ENCODE results near the gene HEPACAM.

The HEPACAM gene

DNA sequence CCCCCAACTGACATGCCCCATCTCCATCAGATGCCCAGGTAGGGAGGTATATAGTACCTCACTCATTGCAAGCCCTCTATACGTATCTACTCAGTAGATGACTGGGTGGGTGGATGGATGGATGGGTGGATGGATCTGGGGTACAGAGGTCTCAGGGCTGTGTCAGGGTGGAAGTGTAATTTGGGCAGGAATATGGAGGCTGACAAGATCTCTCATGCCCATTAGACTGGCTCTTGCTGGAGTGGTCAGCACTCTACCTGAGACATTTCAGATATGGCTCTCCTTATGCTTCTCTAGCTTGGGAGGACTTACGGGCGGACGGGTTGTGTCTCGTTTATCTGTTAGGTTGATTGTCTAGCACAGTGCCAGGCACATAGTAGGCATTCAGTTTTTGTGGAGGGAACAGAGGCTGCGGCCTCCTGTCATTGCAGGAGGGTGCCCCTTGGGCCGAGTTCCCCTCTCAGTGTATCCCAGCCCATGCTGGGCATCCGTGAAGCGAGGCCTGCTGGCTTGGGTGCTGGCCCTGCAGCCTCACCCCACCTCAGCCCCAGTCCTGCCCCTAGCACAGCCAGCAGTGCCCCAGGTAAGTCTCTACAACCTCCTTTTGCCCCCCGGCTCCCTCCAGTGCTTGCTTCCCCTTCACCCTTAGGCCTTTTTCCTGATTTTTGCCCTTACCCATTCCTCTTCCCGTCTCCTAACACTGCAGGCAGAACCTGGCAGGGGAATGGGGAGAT lies 56.9 kb downstream of the HEPACAM start:
- Histone ChIP-seq H4K20me1 (ENCODE audit: insufficient read depth, low read length) (no peaks in the 10 kb centered on the region; the same call in 1 of the 2 replicates), H3K4me1 (ENCODE audit: insufficient read depth, low read length) (no peaks in the 10 kb centered on the region), H3K9ac (ENCODE audit: low read depth, low read length) (no peak overlapping the region), H3K4me2 (ENCODE audit: insufficient read depth, low read length) (no peak overlapping the region), H3K4me3 (ENCODE audit: low read depth in 1 of 2, low read length in 2 of 2) (no peak overlapping the region), H3K9me3 (ENCODE audit: insufficient read depth, low read length, severe bottlenecking) (no peaks in the 10 kb centered on the region), H3K36me3 (ENCODE audit: insufficient read depth, low read length) (no peaks in the 10 kb centered on the region), H3K27me3 (ENCODE audit: insufficient read depth, low read length, poor library complexity) (no peaks in the 10 kb centered on the region), H2AFZ (ENCODE audit: low read depth, low read length) (no peak overlapping the region), H3K79me2 (ENCODE audit: insufficient read depth, low read length) (no peaks in the 10 kb centered on the region), H3K27ac (ENCODE audit: low read length) (no peak overlapping the region)
- TF ChIP-seq EZH2 (IDR thresholded peaks at IDR 0.05; ENCODE audit: borderline replicate concordance, low read depth, low read length, severe bottlenecking): no peak
- TF ChIP-seq, protein P1, sequence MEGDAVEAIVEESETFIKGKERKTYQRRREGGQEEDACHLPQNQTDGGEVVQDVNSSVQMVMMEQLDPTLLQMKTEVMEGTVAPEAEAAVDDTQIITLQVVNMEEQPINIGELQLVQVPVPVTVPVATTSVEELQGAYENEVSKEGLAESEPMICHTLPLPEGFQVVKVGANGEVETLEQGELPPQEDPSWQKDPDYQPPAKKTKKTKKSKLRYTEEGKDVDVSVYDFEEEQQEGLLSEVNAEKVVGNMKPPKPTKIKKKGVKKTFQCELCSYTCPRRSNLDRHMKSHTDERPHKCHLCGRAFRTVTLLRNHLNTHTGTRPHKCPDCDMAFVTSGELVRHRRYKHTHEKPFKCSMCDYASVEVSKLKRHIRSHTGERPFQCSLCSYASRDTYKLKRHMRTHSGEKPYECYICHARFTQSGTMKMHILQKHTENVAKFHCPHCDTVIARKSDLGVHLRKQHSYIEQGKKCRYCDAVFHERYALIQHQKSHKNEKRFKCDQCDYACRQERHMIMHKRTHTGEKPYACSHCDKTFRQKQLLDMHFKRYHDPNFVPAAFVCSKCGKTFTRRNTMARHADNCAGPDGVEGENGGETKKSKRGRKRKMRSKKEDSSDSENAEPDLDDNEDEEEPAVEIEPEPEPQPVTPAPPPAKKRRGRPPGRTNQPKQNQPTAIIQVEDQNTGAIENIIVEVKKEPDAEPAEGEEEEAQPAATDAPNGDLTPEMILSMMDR (IDR thresholded peaks at IDR 0.05; ENCODE audit: borderline replicate concordance, extremely low read depth, low read length, poor library complexity, severe bottlenecking): no peak
- DNase-seq (no peak), ATAC-seq (ENCODE audit: insufficient read depth, low read depth) (no peak)

DNA sequence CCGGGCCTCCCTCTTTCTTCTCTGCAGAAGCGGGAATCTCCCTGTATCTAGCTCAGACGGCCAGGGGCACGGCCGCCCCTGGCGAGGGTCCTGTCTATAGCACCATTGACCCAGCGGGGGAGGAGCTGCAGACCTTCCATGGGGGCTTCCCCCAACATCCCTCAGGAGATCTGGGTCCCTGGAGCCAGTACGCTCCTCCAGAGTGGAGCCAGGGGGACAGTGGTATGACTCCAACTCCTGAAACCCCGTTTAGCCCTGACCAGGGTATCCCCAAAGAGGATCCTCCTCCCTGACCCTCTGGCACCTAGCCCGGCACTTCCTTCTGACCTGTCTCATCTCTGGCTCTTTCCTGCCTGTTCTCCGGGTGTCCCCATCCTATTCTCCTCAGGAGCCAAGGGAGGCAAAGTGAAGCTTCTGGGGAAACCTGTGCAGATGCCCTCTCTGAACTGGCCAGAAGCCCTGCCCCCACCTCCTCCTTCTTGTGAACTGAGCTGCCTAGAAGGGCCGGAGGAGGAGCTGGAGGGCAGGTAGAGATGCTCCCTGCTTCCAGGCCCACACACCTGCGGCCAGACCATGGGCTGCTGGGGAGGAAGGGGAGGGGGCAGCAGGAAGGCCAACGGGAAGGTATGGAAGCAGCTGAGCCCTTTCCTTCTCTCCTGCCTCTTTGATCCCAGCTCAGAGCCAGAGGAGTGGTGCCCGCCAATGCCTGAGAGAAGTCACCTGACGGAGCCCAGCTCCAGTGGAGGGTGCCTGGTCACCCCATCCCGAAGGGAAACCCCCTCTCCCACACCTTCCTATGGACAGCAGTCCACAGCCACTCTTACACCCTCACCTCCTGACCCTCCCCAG lies 57.7 kb downstream of the HEPACAM start:
- no peak overlapping the region for H3K27ac ChIP-seq (ENCODE audit: low read length)
- no peaks in the 10 kb centered on the region for H3K27me3 ChIP-seq (ENCODE audit: insufficient read depth, low read length, poor library complexity)
- H4K20me1 ChIP-seq (ENCODE audit: insufficient read depth, low read length): no peaks in the 10 kb centered on the region; the same call in 1 of the 2 replicates
- H3K4me2 ChIP-seq (ENCODE audit: insufficient read depth, low read length): no peak overlapping the region
- DNase-seq: no peak
- no peaks in the 10 kb centered on the region for H3K36me3 ChIP-seq (ENCODE audit: insufficient read depth, low read length)
- TF ChIP-seq, protein P1 (IDR thresholded peaks at IDR 0.05; ENCODE audit: borderline replicate concordance, extremely low read depth, low read length, poor library complexity, severe bottlenecking): no peak
- TF ChIP-seq EZH2 (IDR thresholded peaks at IDR 0.05; ENCODE audit: borderline replicate concordance, low read depth, low read length, severe bottlenecking): no peak
- H2AFZ ChIP-seq (ENCODE audit: low read depth, low read length): no peak overlapping the region
- no peak overlapping the region for H3K4me3 ChIP-seq (ENCODE audit: low read depth in 1 of 2, low read length in 2 of 2)
- no peak for ATAC-seq (ENCODE audit: insufficient read depth, low read depth)
- no peak overlapping the region for H3K9ac ChIP-seq (ENCODE audit: low read depth, low read length)
- H3K4me1 ChIP-seq (ENCODE audit: insufficient read depth, low read length): no peaks in the 10 kb centered on the region
- no peaks in the 10 kb centered on the region for H3K9me3 ChIP-seq (ENCODE audit: insufficient read depth, low read length, severe bottlenecking)
- no peaks in the 10 kb centered on the region for H3K79me2 ChIP-seq (ENCODE audit: insufficient read depth, low read length)

DNA sequence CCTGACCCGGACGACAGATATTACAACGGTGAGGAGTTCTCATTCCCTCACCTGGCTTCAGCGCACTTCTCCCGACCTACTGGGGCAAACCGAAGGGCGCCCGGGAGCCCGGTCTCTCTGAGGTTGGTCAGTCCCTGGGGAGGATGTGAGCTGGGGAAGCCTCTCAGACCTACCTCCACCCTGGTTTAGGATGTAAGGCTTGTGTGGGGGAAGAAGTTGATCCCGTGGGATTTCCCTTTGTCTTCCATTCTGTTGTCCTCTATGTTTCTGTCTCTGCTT lies 58.3 kb downstream of the HEPACAM start:
- no peaks in the 10 kb centered on the region for H3K27me3 ChIP-seq (ENCODE audit: insufficient read depth, low read length, poor library complexity)
- no peak overlapping the region for H3K9ac ChIP-seq (ENCODE audit: low read depth, low read length)
- no peak for TF ChIP-seq EZH2 (IDR thresholded peaks at IDR 0.05; ENCODE audit: borderline replicate concordance, low read depth, low read length, severe bottlenecking)
- TF ChIP-seq, protein P1 (IDR thresholded peaks at IDR 0.05; ENCODE audit: borderline replicate concordance, extremely low read depth, low read length, poor library complexity, severe bottlenecking): no peak
- no peaks in the 10 kb centered on the region for H3K9me3 ChIP-seq (ENCODE audit: insufficient read depth, low read length, severe bottlenecking)
- no peaks in the 10 kb centered on the region for H3K4me1 ChIP-seq (ENCODE audit: insufficient read depth, low read length)
- H3K79me2 ChIP-seq (ENCODE audit: insufficient read depth, low read length): no peaks in the 10 kb centered on the region
- no peak overlapping the region for H2AFZ ChIP-seq (ENCODE audit: low read depth, low read length)
- no peak overlapping the region for H3K4me2 ChIP-seq (ENCODE audit: insufficient read depth, low read length)
- no peak for ATAC-seq (ENCODE audit: insufficient read depth, low read depth)
- H3K27ac ChIP-seq (ENCODE audit: low read length): no peak overlapping the region
- no peaks in the 10 kb centered on the region for H3K36me3 ChIP-seq (ENCODE audit: insufficient read depth, low read length)
- no peak for DNase-seq
- H3K4me3 ChIP-seq (ENCODE audit: low read depth in 1 of 2, low read length in 2 of 2): no peak overlapping the region
- no peaks in the 10 kb centered on the region; the same call in 1 of the 2 replicates for H4K20me1 ChIP-seq (ENCODE audit: insufficient read depth, low read length)

Data from DND-41 (cell line).